Glomerular visceral epithelial cell (primary cell): ENCODE measurements around the gene VEPH1.
"Not testable (repeated sequence)": the region's sequence is repeated elsewhere in the genome, so short reads cannot be mapped to it uniquely, and the experiment has no call there.

ENCODE experiments used
- DNase-seq: peaks from one replicate; pipeline ENCODE4 v3.0.0-alpha.2; 2016; ENCODE audit errors: extremely low spot score

Gene VEPH1

DNA sequence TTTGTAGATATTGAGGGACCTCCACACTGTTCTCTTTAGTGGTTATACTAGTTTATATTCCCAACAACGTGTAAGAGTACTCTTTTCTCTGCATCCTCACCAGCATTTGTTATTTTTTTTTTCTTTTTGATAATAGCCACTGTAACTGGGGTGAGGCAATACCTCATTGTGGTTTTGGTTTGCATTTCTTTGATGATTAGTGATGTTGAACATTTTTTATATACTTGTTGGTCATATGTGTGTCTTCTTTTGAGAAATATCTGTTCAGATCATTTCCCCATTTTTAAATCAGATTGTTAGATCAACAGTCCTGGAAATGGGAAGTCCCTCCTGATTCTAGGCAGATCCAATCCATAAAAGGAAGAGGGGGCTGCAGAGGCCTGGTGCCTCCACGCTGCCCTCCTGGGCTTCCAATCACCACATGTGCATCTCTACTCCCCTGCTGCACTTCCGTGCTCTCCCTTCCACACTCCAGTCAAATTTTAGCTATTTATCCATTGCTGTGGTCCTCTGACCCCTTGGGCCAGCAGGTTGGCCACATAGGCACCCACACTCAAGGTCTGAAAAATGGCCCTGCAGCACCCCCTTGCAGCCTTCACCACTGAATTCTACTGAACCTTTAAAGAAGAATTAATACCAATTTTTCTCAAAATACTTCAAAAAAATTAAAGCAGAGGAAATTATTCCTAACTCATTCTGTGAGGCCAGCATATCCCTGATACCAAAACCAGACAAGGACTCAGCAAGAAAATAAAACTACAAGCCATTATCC, 154.7 kb downstream of the VEPH1 start:
- DNase-seq = not testable (repeated sequence)

DNA sequence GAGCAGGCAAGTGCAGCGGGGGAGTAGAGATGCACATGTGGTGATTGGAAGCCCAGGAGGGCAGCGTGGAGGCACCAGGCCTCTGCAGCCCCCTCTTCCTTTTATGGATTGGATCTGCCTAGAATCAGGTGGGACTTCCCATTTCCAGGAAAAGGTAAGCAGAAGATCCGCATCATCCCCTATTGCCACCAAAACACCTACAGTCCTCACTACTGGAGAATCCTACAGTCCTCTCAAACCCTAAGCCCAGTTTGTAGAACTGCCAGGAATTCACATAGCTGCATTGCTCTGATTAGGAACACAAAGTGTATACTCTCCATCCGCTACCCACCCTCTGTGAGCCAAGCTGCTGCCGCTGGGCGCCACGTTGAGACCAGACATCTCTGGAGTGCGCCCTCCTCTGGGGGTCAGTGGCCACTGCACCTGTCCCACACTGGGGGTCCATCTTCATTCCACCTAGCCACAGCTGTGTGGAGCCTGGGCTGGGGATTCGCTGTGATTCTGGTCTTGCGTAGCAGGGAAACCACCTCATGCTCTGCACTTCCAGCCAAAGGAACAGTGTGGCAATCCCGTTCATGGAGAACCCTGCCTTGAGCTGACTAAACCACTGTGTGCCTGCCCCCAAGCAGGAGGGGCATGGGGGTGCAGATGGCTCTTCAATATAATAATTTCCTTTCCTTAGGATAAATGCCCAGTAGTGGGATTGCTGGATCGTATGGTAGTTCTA, 155.5 kb downstream of the VEPH1 start:
- DNase-seq = peak; percentile 28

DNA sequence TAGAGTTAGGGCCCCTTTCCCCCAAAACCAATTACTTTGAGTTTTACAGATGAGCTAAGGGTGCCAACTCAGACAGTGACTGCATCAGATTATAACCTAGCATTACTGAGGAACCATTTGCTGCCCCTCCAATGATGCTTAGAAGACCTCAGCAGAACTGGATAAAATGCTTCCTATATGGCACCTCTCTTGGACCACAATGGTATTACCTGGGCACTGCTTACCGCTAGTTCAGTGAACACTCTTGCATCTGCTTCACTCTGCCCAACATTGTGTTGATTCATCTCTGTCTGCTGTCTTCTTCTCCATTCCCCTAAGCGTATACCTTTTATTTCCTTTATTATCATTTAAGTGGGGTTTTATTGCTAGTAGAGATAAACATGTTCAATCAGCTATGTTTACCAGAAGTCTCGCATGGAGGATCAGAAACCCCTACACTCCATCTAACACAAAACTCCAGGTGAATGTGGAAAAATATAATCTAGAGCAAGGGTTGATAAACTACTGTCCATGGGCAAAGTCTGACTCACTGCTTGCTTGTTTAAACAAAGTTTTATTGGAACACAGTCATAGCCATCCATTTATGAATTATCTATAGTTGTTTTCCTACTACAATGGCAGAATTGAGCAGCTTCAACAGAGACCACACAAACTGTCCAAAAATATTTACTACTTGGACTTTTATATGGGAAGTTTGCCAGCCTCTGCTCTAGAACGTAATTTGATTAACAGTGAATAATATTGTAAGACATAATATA, 166.8 kb downstream of the VEPH1 start:
- DNase-seq = no peak

DNA sequence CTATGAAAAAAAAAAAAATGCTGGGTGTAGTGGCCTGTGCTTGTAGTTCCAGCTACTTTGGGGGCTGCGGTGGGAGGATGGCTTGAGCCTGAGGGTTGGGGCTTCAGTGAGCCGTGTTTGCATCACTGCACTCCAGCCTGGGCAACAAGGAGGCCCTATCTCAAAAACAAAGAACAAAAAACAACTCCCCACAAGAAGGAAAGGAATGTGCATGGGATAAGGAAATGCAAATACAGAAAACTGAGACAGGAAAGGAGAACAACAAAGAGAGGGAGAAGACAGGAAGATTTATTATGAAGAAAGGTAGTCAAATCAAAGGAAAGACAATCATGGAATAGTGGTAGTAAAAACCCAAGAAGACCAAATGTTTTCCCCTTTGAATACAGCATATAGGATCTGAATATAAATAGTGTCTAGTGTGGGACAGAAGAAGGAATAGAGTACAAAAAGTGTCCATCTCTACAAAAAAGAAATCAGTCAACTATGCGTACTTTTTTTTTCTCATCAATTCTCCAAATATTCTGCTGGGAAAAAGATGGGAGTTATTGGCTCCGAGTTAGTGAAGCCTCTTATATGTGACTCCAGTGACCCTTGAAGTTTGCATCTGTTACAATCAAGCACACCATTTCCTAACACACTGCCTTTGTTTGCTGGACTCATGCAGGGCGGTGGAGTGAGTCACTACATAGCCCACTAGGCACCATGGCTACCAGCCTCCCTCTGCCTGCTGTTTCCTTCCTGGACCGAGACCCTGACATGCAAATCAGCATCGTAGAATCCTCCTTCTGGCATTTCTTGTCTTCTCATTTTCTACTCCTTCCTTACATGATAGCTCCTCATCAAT, 167.8 kb downstream of the VEPH1 start:
- peak; percentile 67 for DNase-seq

DNA sequence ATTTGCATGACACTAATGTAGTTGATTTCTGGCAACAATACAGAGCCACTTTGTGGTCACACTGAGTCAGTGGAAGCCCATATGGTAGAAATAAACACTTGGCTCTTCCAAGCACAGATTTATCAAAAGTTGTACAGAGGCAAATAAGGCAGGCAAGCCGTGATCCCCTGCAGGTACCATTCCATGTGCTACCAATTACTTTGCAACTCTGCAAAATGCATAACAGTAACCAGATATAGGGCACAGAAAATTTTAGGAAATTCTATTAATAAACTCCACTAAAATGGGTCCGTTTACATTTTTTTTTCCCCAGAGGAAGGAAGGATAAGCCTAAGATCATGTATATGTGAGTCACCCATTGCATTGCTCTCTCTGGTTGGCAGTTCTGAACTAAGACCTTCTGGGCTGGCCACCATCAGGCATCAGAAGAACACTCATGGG, 169.6 kb downstream of the VEPH1 start:
- no peak for DNase-seq

DNA sequence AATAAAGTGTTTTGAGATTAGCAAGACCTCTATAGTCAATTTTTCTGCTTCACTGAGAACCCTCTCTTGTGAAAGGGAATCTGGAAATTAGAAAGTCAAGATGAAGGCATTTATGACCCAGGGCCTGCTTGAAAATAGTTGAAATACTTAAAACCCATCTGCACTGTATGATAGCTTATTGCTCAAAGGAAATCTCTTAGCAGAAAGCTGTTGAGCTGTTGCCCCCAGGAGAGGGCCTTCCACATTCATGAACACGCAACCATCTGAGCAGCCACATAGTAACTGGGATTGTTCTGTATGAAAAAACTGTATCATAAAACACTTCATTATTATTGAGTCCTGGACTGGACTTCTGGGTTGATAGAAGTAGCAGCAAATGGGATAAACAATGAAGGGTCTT, 173.0 kb downstream of the VEPH1 start:
- DNase-seq = no peak

DNA sequence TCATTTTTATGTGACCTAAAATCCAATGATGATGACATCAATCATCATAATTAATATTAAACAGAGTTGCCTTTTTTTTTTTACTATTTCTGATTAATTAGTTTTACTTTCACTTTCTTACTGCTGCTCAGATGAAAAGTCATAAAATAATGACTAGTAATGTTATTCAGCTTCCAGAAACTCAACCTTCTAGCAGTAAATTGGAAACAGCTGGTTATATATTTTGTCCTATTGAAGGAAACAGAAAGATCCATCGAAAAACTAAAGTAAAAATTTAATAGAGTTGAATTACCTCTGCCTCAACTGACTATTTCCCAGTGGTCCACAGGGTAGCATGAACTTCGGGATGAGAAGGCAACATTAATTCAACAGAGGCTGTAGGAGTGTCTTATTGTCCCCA, 173.7 kb downstream of the VEPH1 start:
- no peak for DNase-seq

DNA sequence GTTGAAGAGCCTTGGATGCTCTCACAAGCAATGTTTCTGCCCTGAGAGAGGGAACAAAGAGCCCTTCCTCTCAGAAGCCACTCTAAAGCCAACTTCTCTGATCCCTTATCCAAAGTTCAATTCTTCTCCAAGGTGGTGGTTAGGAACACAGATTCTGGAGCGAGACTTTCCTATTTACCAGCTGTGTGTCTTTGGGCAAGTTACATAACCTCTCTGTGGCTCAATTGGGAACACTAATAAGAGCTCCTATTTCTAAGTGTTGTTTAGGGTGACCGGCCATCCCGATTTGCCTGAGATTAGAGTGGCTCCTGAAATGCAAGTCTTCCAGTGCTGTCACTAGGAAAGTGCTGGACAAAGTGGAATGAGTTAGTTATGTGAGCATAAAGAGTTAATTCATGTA, 175.4 kb downstream of the VEPH1 start:
- DNase-seq = no peak

DNA sequence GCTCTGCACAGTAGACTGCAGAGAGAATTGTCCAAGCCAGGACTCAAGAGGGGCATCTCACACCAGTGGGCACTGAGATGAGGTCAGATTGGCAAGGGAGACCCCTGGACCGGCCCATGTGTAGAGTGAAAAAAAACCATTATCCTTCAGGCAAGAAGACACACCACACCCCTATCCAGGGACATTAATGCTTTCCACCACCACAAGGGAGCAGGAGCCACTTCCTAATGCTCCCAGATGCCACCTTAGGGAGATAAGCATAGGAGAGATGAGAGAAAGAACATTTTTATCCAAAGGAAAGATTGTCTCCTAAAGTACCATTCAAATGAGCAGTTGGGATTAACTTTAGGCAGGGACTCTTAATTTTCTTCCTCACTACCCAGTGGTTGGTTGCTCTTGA, 176.2 kb downstream of the VEPH1 start:
- DNase-seq = no peak

DNA sequence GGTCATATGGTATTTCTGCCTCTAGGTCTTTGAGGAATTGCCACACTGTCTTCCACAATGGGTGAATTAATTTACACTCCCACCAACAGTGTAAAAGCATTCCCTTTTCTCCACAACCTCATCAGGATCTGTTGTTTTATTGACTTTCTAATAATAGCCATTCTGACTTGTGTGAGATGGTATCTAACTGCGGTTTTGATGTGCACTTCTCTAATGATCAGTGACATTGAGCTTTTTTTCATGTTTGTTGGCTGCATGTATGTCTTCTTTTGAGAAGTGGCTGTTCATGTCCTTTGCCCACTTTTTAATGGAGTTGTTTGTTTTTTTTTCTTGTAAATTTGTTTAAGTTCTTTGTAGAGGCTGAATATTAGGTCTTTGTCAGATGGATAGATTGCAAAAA, 178.3 kb downstream of the VEPH1 start:
- not testable (repeated sequence) for DNase-seq

DNA sequence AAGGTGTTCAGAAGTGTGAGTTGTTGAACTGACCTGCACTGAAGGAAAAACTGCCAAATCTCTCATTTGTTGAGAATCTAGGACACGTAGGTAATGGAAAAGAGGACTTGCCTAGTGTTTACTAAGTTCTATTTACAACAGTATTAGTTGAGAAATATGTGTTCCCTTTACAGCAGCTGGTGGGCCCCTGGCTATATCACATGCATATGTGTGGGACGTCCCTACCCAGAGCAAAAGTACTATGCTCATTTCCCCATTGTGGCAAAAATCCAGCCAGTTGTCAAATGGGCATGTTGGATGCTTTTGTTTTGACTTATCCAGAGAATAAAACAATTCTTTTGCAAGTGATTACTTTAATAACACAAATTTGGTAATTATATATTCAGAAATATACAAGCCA, 179.9 kb downstream of the VEPH1 start:
- no peak for DNase-seq

DNA sequence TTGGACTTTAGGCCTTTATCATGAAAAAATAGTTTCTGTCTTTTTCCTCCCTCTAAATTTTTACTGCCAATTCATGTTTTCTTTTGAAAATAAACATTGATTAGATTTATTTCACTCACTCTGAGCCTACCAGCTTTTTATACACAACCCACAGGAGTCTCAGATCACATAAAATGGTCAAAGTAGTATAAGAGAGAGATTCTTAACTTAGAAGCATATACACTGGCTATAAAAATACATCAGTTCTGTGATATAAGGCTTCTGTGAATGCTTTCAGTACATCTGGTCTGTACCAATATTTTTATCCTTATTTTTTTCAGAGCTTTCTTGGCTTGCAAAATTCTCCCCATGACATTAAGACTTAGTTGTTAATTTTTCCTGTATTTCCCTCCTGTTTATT, 183.5 kb downstream of the VEPH1 start:
- no peak for DNase-seq

DNA sequence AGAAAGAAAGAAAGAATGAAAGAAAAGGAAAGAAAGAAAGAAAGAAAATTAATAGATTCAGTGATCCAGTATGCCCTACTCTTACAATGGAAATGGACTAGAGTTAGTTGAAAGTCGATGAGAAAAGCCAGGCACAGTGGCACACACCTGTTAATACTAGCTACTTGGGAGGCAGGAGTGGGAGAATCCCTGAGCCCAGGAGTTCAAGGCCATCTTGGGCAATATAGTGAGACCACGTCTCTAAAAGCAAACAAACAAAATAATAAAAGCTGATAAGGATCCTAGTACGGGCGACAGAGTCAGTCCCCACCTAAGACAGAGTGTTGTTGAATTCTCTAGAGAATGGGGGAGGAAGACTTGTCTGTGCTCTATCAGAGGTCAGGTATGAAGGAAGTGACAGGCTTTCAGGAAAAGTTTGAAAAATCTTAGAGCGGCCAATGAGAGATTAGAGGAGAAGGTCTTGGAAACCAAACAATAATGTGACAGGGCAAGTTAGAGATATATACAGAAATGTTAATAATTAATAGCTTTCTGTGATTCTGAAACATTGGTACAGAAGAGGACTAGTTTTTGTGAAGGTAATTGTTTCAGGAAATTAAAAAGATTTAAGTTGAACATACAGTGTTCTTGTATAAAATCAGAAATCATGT, 184.5 kb downstream of the VEPH1 start:
- no peak for DNase-seq

DNA sequence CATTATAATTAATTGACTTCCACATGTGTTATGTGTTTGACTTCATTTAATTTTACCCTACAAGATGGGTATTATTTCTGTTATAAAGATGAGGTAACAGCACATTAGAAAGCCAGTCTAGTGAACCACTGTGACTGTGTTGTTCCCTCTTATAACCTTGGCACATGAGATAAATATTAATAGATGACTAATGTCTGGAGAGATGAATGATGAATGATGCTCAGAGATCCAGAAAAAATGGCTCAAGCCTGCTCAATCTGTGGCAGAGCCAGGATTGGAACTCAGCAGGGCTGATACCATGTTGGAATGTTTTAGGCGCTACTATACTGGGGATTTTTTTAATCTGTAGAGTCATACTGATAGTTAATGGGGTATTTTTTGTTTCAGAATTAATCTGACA, 185.3 kb downstream of the VEPH1 start:
- DNase-seq = peak; percentile 50

DNA sequence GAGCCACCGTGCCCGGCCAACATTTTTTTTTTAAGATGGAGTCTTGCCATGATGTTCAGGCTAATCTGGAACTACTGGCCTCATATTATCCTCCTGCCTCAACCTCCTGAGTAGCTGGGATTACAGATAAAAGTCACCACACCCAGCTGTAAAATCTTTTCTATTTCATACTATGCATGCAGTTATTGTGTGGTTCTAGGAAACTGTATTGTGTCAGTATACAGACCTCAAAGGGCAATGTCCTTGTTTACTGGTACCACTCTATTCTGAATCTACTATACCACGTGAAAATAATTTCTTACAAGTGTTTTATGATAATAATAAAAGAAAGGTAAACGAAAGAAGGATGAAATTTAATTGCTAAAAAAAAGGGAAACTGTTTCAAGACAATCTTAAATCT, 190.0 kb downstream of the VEPH1 start:
- no peak for DNase-seq

DNA sequence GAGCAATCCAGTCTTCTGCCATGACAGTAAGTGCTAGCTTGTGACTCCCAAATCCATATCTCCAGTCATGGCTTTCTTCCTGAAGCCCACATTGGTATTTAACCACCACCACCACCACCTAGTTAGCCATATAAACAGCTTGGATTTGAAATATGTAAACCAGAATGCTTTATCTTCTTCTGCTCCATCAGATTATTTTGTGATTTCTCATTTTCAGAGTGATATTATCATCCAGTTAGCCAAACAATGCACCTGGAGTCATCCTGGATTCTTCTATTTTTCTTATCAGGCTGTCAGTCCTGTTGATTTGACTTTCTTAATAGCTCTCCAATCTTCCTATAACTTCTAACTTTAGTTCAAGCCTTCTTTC, 190.9 kb downstream of the VEPH1 start:
- DNase-seq = no peak

DNA sequence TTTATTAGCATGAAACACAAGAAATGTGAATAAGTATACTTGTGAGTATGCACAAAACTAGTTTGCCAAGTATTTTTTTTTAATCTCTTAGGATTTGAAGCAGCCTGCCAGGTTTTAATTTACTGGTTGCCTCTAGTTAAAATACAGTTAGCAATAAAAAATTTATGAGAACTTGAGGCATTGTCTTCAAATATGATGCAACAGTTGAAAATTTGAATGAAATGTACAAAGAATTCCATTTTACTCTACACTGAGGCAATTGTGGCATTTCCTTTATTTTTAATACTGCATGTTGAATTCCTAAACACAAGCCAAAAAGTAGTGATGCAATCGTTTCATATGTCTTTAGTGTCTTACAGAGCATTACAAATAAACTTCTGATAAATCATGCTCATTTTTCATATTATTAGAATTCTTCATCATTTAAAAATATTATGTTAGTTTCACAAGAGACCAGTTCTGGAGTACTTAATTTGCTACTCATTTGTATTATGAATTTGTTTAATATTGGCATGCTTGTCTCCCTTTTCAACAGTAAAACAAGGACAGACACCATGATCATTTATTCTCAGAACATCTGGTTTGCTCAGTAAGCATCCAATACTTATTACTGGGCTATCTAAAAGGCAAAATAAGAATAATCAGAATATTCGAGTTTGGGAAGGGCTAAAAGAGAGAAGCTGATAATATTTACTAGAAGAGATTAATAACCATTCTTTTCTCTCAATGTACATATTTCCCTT, 191.4 kb downstream of the VEPH1 start:
- no peak for DNase-seq

DNA sequence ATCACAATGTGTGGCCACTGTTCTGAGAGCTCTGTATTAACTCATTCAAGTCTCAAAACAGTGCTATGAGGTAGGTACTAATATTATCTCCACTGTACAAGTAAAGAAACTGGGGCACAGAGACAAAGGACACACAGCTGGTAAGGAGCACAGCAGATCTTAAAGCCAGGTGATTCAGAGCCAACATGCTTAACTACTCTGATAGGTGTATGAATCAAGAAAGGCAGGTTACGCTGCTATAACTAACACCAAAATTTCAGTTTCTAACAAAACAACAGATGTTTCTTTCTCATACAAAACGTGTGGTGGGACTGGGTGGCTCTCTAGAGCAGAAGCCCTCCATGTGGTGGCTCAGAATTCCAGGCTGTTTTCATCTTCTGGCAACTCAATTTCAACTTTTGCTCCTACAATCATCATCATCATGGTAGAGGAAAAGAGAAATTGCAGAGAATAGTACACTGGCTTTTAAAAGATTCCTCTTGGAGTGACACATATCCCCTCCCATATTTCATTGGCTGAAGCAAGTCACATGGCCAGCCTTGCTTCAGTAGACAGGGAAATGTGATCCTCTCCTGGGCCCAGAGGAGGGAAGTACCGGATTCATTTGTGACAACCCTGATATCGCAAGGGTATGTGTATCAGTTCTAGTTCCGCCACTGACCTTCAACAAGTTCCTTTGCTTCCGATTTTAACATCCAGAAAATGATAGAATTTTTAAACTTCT, 192.7 kb downstream of the VEPH1 start:
- no peak for DNase-seq

DNA sequence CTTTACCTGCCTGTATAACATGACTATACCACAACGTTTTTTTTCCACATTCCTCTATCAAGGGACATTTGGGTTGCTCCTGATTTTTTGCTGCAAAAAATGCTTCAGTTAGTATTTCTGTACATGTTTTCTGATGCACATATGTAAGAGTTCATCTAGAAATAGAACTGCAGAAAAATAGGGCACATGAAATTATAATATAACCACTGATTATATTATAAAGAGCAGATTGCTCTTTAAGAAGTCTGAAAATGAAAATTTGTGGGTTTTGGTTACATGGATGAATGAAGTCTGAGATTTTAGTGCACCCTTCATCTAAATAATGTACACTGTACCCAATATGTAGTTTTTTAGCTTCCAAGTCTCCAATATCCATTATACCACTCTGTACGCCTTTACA, 196.7 kb downstream of the VEPH1 start:
- DNase-seq = no peak

DNA sequence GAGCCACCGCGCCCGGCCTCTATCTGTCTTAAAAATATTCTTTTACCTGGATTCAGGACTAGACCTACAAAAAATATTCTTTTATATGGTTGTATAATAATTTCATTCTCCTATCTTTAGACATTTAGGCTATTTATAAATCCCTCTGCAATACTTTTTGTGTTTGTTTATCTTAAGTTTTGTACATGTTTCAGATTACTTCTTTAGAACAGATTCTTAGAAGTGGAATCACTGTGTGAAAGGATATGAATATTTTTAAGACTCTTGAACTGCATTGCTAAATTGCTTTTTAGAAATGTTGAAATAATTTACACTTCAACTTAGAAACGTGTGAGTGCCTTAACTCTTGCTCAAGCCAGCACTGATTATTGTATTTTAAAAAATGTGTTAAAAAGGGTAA, 197.8 kb downstream of the VEPH1 start:
- no peak for DNase-seq
